ENCODE measurements around the gene INPP4B.

The INPP4B gene

GRCh38 chr4:142416711-142417275, 429.3 kb downstream of the INPP4B start:
- H4K91ac ChIP-seq (ENCODE audit: low read depth, low read length): no peak overlapping the region
- no peak overlapping the region for H3K14ac ChIP-seq (ENCODE audit: low read length)
- no peak overlapping the region for H2BK5ac ChIP-seq (ENCODE audit: low read depth, low read length, poor library complexity)
- H3K4me3 ChIP-seq (ENCODE audit: low read depth, low read length): no peak overlapping the region
- H2AK5ac ChIP-seq (ENCODE audit: low read length): no peak overlapping the region
- no peak overlapping the region for H2BK12ac ChIP-seq (ENCODE audit: low read length)
- no peaks in the 10 kb centered on the region for H3K36me3 ChIP-seq (ENCODE audit: control insufficient read depth in 1 of 2, insufficient read depth in 2 of 2, low read length in 2 of 2)
- H3K18ac ChIP-seq (ENCODE audit: low read length): no peak overlapping the region
- no peak overlapping the region for H4K12ac ChIP-seq (ENCODE audit: low read depth, low read length)
- DNase-seq: no peak
- H3K4ac ChIP-seq (ENCODE audit: low read depth, low read length): no peak overlapping the region
- no peaks in the 10 kb centered on the region for H3K27me3 ChIP-seq (ENCODE audit: insufficient read depth, low read length)
- H4K8ac ChIP-seq (ENCODE audit: low read depth, low read length): no peak overlapping the region
- no peak overlapping the region for H3K4me2 ChIP-seq (ENCODE audit: low read length)
- no CpG with 5 or more reads among the region's 5 CpGs for WGBS (ENCODE audit: extremely low coverage, insufficient coverage, insufficient read length)
- H3K23ac ChIP-seq (ENCODE audit: low read length): no peak overlapping the region
- no peak overlapping the region for H2BK120ac ChIP-seq (ENCODE audit: insufficient read depth, low read length, poor library complexity)
- H3K9me3 ChIP-seq (ENCODE audit: insufficient read depth, low read depth, low read length): no peaks in the 10 kb centered on the region
- no peaks in the 10 kb centered on the region for H3K79me1 ChIP-seq (ENCODE audit: low read length)
- no peak overlapping the region for H3K9ac ChIP-seq (ENCODE audit: low read length)
- no peak overlapping the region for H3K27ac ChIP-seq (ENCODE audit: low read depth, low read length)
- no peak overlapping the region for H2AFZ ChIP-seq (ENCODE audit: insufficient read depth, low read length, poor library complexity)
- no peaks in the 10 kb centered on the region for H3K79me2 ChIP-seq (ENCODE audit: control insufficient read depth, insufficient read depth, low read length, poor library complexity)
- H3K4me1 ChIP-seq (ENCODE audit: control insufficient read depth in 1 of 2, insufficient read depth in 2 of 2, low read length in 2 of 2): no peaks in the 10 kb centered on the region

- Histone ChIP-seq H2AFZ (ENCODE audit: insufficient read depth, low read length, poor library complexity) (no peak overlapping the region), H3K4me2 (ENCODE audit: low read length) (no peak overlapping the region), H3K27ac (ENCODE audit: low read depth, low read length) (no peak overlapping the region), H2BK120ac (ENCODE audit: insufficient read depth, low read length, poor library complexity) (no peak overlapping the region), H3K27me3 (ENCODE audit: insufficient read depth, low read length) (no peaks in the 10 kb centered on the region), H3K36me3 (ENCODE audit: control insufficient read depth in 1 of 2, insufficient read depth in 2 of 2, low read length in 2 of 2) (no peaks in the 10 kb centered on the region), H4K91ac (ENCODE audit: low read depth, low read length) (no peak overlapping the region), H3K23ac (ENCODE audit: low read length) (no peak overlapping the region), H3K14ac (ENCODE audit: low read length) (no peak overlapping the region), H4K8ac (ENCODE audit: low read depth, low read length) (no peak overlapping the region), H3K9me3 (ENCODE audit: insufficient read depth, low read depth, low read length) (no peaks in the 10 kb centered on the region), H3K79me2 (ENCODE audit: control insufficient read depth, insufficient read depth, low read length, poor library complexity) (no peaks in the 10 kb centered on the region), H3K9ac (ENCODE audit: low read length) (no peak overlapping the region), H3K4me1 (ENCODE audit: control insufficient read depth in 1 of 2, insufficient read depth in 2 of 2, low read length in 2 of 2) (no peaks in the 10 kb centered on the region), H2AK5ac (ENCODE audit: low read length) (no peak overlapping the region), H3K18ac (ENCODE audit: low read length) (no peak overlapping the region), H3K4me3 (ENCODE audit: low read depth, low read length) (no peak overlapping the region), H3K4ac (ENCODE audit: low read depth, low read length) (no peak overlapping the region), H3K79me1 (ENCODE audit: low read length) (no peaks in the 10 kb centered on the region), H4K12ac (ENCODE audit: low read depth, low read length) (no peak overlapping the region), H2BK5ac (ENCODE audit: low read depth, low read length, poor library complexity) (no peak overlapping the region), H2BK12ac (ENCODE audit: low read length) (no peak overlapping the region)
- no CpG with 5 or more reads among the region's 1 CpG for WGBS (ENCODE audit: extremely low coverage, insufficient coverage, insufficient read length)
- DNase-seq: peak in 1 of 2 donors; percentile 12
Observed at GRCh38 chr4:142416121-142416520, 430.0 kb downstream of the INPP4B start.

- Histone ChIP-seq H3K4me1 (ENCODE audit: control insufficient read depth in 1 of 2, insufficient read depth in 2 of 2, low read length in 2 of 2) (no peaks in the 10 kb centered on the region), H3K79me1 (ENCODE audit: low read length) (no peaks in the 10 kb centered on the region), H4K91ac (ENCODE audit: low read depth, low read length) (no peak overlapping the region), H2AK5ac (ENCODE audit: low read length) (no peak overlapping the region), H2BK12ac (ENCODE audit: low read length) (no peak overlapping the region), H3K27ac (ENCODE audit: low read depth, low read length) (no peak overlapping the region), H3K9ac (ENCODE audit: low read length) (no peak overlapping the region), H2BK5ac (ENCODE audit: low read depth, low read length, poor library complexity) (no peak overlapping the region), H2BK120ac (ENCODE audit: insufficient read depth, low read length, poor library complexity) (no peak overlapping the region), H3K36me3 (ENCODE audit: control insufficient read depth in 1 of 2, insufficient read depth in 2 of 2, low read length in 2 of 2) (no peaks in the 10 kb centered on the region), H4K12ac (ENCODE audit: low read depth, low read length) (no peak overlapping the region), H3K23ac (ENCODE audit: low read length) (no peak overlapping the region), H3K4ac (ENCODE audit: low read depth, low read length) (no peak overlapping the region), H4K8ac (ENCODE audit: low read depth, low read length) (no peak overlapping the region), H3K27me3 (ENCODE audit: insufficient read depth, low read length) (no peaks in the 10 kb centered on the region), H3K4me2 (ENCODE audit: low read length) (no peak overlapping the region), H3K9me3 (ENCODE audit: insufficient read depth, low read depth, low read length) (no peaks in the 10 kb centered on the region), H3K4me3 (ENCODE audit: low read depth, low read length) (no peak overlapping the region), H3K79me2 (ENCODE audit: control insufficient read depth, insufficient read depth, low read length, poor library complexity) (no peaks in the 10 kb centered on the region), H3K14ac (ENCODE audit: low read length) (no peak overlapping the region), H2AFZ (ENCODE audit: insufficient read depth, low read length, poor library complexity) (no peak overlapping the region), H3K18ac (ENCODE audit: low read length) (no peak overlapping the region)
- peak; percentile 12 to 57 for DNase-seq
- no CpG with 5 or more reads among the region's 4 CpGs for WGBS (ENCODE audit: extremely low coverage, insufficient coverage, insufficient read length)
Observed at GRCh38 chr4:142414366-142414990, 431.6 kb downstream of the INPP4B start.

- no peak overlapping the region for H3K23ac ChIP-seq (ENCODE audit: low read length)
- H3K4me3 ChIP-seq (ENCODE audit: low read depth, low read length): no peak overlapping the region
Observed at GRCh38 chr4:142413485-142413884, 432.6 kb downstream of the INPP4B start.

More at GRCh38 chr4:142413485-142413884, 432.6 kb downstream of the INPP4B start:
- Histone ChIP-seq H4K8ac (ENCODE audit: low read depth, low read length) (no peak overlapping the region), H3K27me3 (ENCODE audit: insufficient read depth, low read length) (no peaks in the 10 kb centered on the region), H2BK12ac (ENCODE audit: low read length) (no peak overlapping the region), H2BK120ac (ENCODE audit: insufficient read depth, low read length, poor library complexity) (no peak overlapping the region), H3K36me3 (ENCODE audit: control insufficient read depth in 1 of 2, insufficient read depth in 2 of 2, low read length in 2 of 2) (no peaks in the 10 kb centered on the region), H3K4ac (ENCODE audit: low read depth, low read length) (no peak overlapping the region), H3K4me1 (ENCODE audit: control insufficient read depth in 1 of 2, insufficient read depth in 2 of 2, low read length in 2 of 2) (peaks cover 0 to under 1% of the 10 kb centered on the region in 2 experiments), H4K12ac (ENCODE audit: low read depth, low read length) (no peak overlapping the region), H3K27ac (ENCODE audit: low read depth, low read length) (no peak overlapping the region), H3K18ac (ENCODE audit: low read length) (no peak overlapping the region), H2BK5ac (ENCODE audit: low read depth, low read length, poor library complexity) (no peak overlapping the region), H3K14ac (ENCODE audit: low read length) (no peak overlapping the region), H3K79me2 (ENCODE audit: control insufficient read depth, insufficient read depth, low read length, poor library complexity) (no peaks in the 10 kb centered on the region), H2AK5ac (ENCODE audit: low read length) (no peak overlapping the region), H4K91ac (ENCODE audit: low read depth, low read length) (no peak overlapping the region), H3K9ac (ENCODE audit: low read length) (no peak overlapping the region), H3K9me3 (ENCODE audit: insufficient read depth, low read depth, low read length) (no peaks in the 10 kb centered on the region), H3K4me2 (ENCODE audit: low read length) (no peak overlapping the region), H2AFZ (ENCODE audit: insufficient read depth, low read length, poor library complexity) (no peak overlapping the region), H3K79me1 (ENCODE audit: low read length) (peaks cover 2% of the 10 kb centered on the region)
- DNase-seq: no peak
